HG03460 (cell line): ENCODE data around the gene TBATA.

Experiments
- ATAC-seq: cut with Tn5 transposase; IDR thresholded peaks from one replicate; pipeline ENCODE4 v1.9.1; 2021; ENCODE audit not compliant: unreplicated experiment

Gene TBATA

GRCh38 chr10:70785190-70785589 is at the start of gene TBATA:
Gene TBATA, minus strand, starts transcription at chr10:70785377. Its CDS starts 1,998 bp downstream, at chr10:70783379.
- no peak for ATAC-seq

- no peak for ATAC-seq
Observed at GRCh38 chr10:70834441-70835151, 49.4 kb upstream of the TBATA start.

GRCh38 chr10:70834021-70834420 is 48.8 kb upstream of the TBATA start:
- ATAC-seq, result no peak

- ATAC-seq, result no peak
Observed at GRCh38 chr10:70833601-70834000, 48.4 kb upstream of the TBATA start.

- no peak for ATAC-seq
Observed at GRCh38 chr10:70832852-70833528, 47.8 kb upstream of the TBATA start.

- ATAC-seq, result no peak
Observed at GRCh38 chr10:70832221-70832620, 47.0 kb upstream of the TBATA start.

GRCh38 chr10:70830164-70830563 is 45.0 kb upstream of the TBATA start:
- ATAC-seq, result no peak

- no peak for ATAC-seq
Observed at GRCh38 chr10:70829543-70829942, 44.4 kb upstream of the TBATA start.

GRCh38 chr10:70828923-70829322 is 43.7 kb upstream of the TBATA start:
- ATAC-seq, result no peak

GRCh38 chr10:70827086-70827757 is 42.0 kb upstream of the TBATA start:
- ATAC-seq, result no peak

- ATAC-seq, result no peak
Observed at GRCh38 chr10:70822076-70822820, 37.1 kb upstream of the TBATA start.

- no peak for ATAC-seq
Observed at GRCh38 chr10:70820976-70821750, 36.0 kb upstream of the TBATA start.

- peak; percentile 33 for ATAC-seq
Observed at GRCh38 chr10:70816220-70816894, 31.2 kb upstream of the TBATA start.

- ATAC-seq, result peak; percentile 91
Observed at GRCh38 chr10:70815504-70816219, 30.5 kb upstream of the TBATA start, which contains the start of gene SGPL1. Gene SGPL1, plus strand, starts transcription at chr10:70815948. Its CDS starts 906 bp downstream, at chr10:70816854.

GRCh38 chr10:70814126-70814525 is 28.9 kb upstream of the TBATA start:
- ATAC-seq, result no peak

- ATAC-seq, result no peak
Observed at GRCh38 chr10:70812814-70813213, 27.6 kb upstream of the TBATA start.

GRCh38 chr10:70811881-70812280 is 26.7 kb upstream of the TBATA start:
- ATAC-seq, result no peak

GRCh38 chr10:70810967-70811366 is 25.8 kb upstream of the TBATA start:
- ATAC-seq, result no peak

- ATAC-seq, result no peak
Observed at GRCh38 chr10:70809726-70810125, 24.5 kb upstream of the TBATA start.
